ENCODE measurements around the gene DMD. TPM values are rescaled to one million over a fixed set of nuclear protein-coding genes. Genes with fewer than 3 reads are reported as not detected.

Gene DMD
- total RNA-seq (under 1 TPM; 0.26 to 0.91 TPM), polyA plus RNA-seq (not detected), total RNA-seq (0 to 0.26 (median 0) reads per million in 6 experiments)

DNA sequence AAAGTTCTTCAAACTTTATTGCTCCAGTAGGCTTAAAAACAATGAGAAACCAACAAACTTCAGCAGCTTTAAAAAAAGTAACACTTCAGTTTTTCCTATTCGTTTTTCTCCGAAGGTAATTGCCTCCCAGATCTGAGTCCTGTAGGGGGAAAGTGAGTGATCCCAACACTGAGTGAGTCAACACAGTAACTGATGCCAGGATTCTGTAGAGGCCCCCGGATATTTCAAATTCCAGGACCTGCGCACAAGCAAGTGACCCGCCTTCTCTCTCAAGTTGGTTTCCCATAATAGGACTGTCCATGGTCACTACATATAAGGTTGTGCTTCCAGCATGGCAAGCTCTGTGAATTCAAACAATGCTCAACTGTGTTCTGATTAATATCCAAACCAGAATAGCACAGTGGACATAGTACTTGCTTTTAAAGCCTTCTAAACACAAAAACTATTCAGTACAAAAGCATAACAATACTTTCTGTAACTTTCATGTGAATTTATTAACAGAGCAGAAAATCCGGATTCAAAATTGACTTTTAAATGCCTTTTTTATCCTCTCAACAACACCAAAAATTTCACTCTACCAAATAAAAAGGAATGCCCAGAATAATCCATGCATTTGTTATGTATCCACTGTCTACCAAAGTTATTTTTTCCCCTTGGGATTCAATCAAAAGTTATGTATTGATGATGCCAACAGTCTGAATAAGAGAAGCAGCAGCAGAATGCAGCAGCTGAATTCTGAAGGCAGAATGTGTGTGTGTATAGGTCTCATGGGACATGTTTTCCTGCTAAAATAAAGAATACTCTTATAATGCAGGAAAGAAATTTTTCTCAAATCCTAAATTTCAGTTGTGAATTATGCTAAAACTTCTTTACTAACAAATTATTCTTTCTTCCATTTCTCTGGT is at the start of gene DMD:
TSS of gene DMD (minus strand) at position 194 of the 905 bp plus-strand sequence. CDS start 237 bp downstream, outside the sequence.
- DNase-seq (no peak), ATAC-seq (no peak)
- H3K4me1 Mint-ChIP-seq = no peaks in the 10 kb centered on the region
- H3K27ac Mint-ChIP-seq = no peak within 1 kb of the TSS
- POLR2A ChIA-PET = no interaction called here
- no peaks in the 10 kb centered on the region for H3K27me3 Mint-ChIP-seq
- peaks cover 0 to 6% (median 0%) of the 10 kb centered on the region in 9 donors for H3K9me3 Mint-ChIP-seq
- no peak within 1 kb of the TSS for H3K4me3 Mint-ChIP-seq
- H3K36me3 Mint-ChIP-seq = no peaks in the 10 kb centered on the region

DNA sequence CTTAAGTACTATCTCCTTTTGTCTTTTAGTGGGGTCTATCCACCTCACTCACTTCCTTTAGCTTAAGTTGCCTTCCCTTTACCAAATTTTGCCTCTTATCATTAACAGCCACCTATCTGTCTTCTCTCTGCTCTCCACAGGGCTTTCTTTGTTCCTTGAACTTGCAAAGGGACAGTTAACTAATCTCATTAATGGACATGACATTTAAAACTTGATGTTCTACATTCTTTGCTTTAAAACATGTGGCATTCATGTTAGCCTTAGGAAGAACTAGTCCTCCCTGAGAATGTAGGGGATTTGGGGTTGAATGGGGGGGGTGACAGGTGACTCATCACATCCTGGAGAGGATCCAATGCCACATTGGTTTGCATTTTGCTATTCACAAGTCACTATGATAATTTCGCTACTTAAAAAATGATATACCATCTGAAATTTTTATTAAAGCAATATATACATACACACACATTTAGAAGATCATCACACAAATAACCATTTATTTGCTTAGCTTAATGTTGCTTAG is 41.0 kb upstream of the DMD start:
- Mint-ChIP-seq H3K27me3 (no peaks in the 10 kb centered on the region), H3K36me3 (no peaks in the 10 kb centered on the region), H3K4me1 (no peaks in the 10 kb centered on the region), H3K4me3 (no peak overlapping the region), H3K9me3 (peaks cover 0 to 2% (median 0%) of the 10 kb centered on the region in 9 donors), H3K27ac (no peak overlapping the region)
- POLR2A ChIA-PET = no interaction called here
- ATAC-seq (no peak), DNase-seq (no peak)

DNA sequence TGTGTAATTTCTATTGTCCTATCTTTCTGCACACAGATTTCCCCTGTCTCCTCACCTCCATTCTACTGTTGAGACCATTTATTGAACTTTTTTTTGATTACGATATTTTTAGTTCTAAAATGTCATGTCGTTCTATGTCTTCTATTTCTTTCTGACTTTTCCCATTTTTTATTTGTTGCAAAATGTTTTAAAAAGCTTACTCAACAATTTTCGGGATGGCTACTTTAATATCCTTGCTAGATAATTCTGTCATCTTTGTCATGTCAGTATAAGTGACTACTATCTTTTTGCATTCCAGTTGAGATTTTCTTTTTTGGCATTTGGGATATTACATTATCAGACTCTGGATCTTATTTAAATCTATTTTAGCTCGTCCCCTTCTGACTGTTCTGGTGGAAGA is 7.5 kb upstream of the DMD start:
- Mint-ChIP-seq H3K27me3 (no peaks in the 10 kb centered on the region), H3K36me3 (no peaks in the 10 kb centered on the region), H3K27ac (no peak overlapping the region), H3K9me3 (peaks cover 0 to 21% (median 0%) of the 10 kb centered on the region in 9 donors), H3K4me3 (no peak overlapping the region), H3K4me1 (no peaks in the 10 kb centered on the region)
- no peak for ATAC-seq
- POLR2A ChIA-PET = no interaction called here
- DNase-seq = no peak

DNA sequence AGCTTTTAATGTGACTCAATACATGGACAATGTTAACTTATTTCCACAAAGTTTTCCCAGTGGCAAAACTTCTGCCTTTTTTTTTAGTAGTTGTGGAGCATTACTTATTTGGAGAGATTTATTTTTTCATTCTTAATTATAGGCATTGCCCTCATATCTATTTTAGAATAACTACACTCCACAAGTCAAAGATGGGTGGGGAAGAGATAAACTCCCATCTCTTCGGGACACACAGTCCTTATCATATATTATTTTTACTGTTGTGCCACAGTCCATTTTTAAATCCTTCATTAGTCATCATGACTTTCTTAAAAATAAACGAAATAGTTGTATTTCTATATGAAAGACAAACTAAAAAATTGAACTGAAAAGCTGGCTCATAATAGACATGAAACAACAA is 1.2 kb downstream of the DMD start:
- DNase-seq (no peak), ATAC-seq (no peak)
- H3K27me3 Mint-ChIP-seq = no peaks in the 10 kb centered on the region
- H3K4me1 Mint-ChIP-seq = no peaks in the 10 kb centered on the region
- H3K9me3 Mint-ChIP-seq = peaks cover 0 to 4% (median 0%) of the 10 kb centered on the region in 9 donors
- no peak overlapping the region for H3K27ac Mint-ChIP-seq
- H3K36me3 Mint-ChIP-seq = no peaks in the 10 kb centered on the region
- POLR2A ChIA-PET = no interaction called here
- H3K4me3 Mint-ChIP-seq = no peak overlapping the region

DNA sequence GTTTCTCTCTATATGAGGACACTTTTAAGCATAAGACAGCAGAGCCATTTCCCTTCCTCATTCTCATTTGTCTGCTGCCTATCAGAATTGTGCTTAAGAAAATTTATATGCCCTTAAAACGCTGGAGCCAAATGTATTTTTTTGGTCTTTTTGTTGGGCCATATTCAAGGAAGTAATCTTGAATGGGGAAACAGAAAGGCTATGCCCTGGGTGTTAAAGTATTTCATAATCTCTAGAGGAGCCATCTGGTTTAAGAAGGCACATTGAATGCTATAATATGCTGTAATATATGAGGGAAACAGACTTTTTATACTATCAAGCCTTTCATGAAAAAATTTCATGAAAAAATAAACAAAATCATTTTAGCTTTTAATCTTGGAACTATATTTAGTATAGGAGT is 4.3 kb downstream of the DMD start:
- no peaks in the 10 kb centered on the region for H3K36me3 Mint-ChIP-seq
- H3K4me3 Mint-ChIP-seq = no peak overlapping the region
- ATAC-seq (no peak), DNase-seq (no peak)
- POLR2A ChIA-PET = no interaction called here
- H3K27ac Mint-ChIP-seq = no peak overlapping the region
- H3K27me3 Mint-ChIP-seq = no peaks in the 10 kb centered on the region
- H3K9me3 Mint-ChIP-seq = peaks cover 0 to 15% (median 0%) of the 10 kb centered on the region in 9 donors
- H3K4me1 Mint-ChIP-seq = no peaks in the 10 kb centered on the region

DNA sequence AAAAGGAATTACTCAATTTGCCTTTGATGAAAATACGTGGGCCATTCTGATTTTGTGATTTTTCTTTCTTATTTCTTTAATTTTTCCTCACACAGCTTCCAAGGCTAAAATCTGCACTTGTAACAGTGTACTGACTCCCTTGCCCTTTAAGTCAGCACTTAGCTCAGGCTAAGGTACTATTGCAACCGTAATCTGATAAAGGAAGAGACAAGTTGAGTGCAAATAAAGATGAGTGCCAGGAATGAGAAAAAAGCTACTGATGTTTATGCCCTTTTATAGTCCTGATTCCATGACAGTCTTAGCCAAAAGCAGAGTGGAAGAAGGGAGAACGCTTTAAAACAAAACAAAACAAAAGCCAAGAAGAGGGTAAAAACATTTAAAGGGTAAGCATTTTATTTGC is 6.0 kb downstream of the DMD start:
- no peaks in the 10 kb centered on the region for H3K27me3 Mint-ChIP-seq
- no peaks in the 10 kb centered on the region for H3K36me3 Mint-ChIP-seq
- H3K27ac Mint-ChIP-seq = no peak overlapping the region
- H3K9me3 Mint-ChIP-seq = peaks cover 0 to 15% (median 0%) of the 10 kb centered on the region in 9 donors
- no peaks in the 10 kb centered on the region for H3K4me1 Mint-ChIP-seq
- POLR2A ChIA-PET = no interaction called here
- ATAC-seq = no peak
- no peak for DNase-seq
- H3K4me3 Mint-ChIP-seq = no peak overlapping the region

DNA sequence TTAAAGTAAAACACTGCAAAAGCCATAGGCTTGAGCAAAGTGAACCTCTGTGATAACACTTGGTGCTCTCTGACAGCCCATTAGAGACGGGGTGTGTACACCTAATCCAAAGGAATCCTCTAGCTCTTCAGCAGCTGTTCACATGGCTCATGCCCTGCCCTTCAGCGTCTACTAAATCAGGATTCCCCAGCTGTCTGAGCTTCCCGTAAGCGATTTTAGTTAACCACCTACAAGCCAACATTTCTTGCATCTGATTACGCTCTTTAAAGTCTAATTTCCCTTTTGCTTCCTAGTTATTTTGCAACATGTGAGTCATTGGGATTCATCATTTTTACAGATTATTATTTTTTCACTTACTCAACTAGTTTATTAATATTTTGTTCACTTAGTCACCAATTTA is 6.5 kb downstream of the DMD start:
- H3K27me3 Mint-ChIP-seq = no peaks in the 10 kb centered on the region
- no peaks in the 10 kb centered on the region for H3K36me3 Mint-ChIP-seq
- POLR2A ChIA-PET = no interaction called here
- H3K9me3 Mint-ChIP-seq = peaks cover 0 to 15% (median 0%) of the 10 kb centered on the region in 9 donors
- DNase-seq (no peak), ATAC-seq (no peak)
- H3K27ac Mint-ChIP-seq = no peak overlapping the region
- H3K4me1 Mint-ChIP-seq = no peaks in the 10 kb centered on the region
- H3K4me3 Mint-ChIP-seq = no peak overlapping the region

DNA sequence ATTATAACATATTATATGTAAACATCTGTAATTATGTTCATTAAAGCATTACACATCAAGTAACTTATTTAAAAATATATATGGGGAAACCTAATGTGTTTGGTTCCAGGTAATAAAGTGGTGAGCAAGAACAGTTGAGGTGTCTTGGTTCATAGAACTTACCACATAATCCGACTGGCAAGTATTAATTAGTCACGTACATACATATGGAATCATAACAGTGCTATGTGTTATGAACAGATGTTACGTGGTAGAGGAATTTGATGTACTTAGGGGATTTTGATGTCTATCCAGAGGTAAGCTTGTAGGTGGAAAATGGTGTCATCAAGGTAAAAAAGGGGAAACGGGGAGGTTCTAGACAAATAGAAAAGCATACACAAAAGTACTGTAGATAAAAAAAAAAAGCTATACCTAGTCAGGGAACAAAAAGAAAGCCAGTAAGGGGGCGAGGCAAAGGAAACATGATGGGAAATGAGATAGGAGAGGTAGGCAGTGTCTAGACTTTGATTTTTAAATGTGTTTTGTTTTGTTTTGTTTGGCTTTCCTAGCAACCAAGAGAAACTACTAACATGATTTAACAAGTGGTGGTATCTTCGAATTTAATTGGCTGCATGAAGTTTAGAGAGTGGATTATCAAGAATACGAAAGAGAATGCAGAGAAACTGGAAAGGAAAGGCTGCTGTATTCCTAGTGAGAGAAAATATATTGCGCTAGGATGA is 12.6 kb downstream of the DMD start:
- Mint-ChIP-seq H3K4me1 (no peaks in the 10 kb centered on the region), H3K4me3 (no peak overlapping the region), H3K36me3 (no peaks in the 10 kb centered on the region), H3K27me3 (no peaks in the 10 kb centered on the region), H3K27ac (no peak overlapping the region), H3K9me3 (peaks cover 0 to 21% (median 5%) of the 10 kb centered on the region in 9 donors)
- no peak for ATAC-seq
- DNase-seq = no peak
- POLR2A ChIA-PET = no interaction called here

DNA sequence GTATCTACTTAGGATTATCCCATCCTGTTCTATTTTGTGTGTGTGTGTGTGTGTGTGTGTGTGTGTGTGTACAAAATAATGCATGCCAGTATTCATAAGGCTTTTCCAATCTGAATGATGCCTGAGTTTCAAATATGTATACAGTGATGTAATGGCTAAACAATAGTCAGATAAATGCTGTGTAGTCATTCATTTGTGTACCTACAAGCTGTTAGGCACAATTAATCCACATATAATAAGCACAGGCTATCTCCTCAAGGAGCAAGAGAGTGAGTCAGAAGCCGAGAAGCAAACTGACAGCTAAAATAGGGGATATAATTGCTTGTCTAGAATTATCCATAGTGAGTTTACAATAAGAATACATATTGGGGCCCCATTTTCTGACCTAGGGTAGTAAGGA is 15.7 kb downstream of the DMD start:
- no peak overlapping the region for H3K27ac Mint-ChIP-seq
- DNase-seq (no peak), ATAC-seq (no peak)
- no peak overlapping the region for H3K4me3 Mint-ChIP-seq
- H3K27me3 Mint-ChIP-seq = no peaks in the 10 kb centered on the region
- H3K9me3 Mint-ChIP-seq = peaks cover 0 to 17% (median 5%) of the 10 kb centered on the region in 9 donors
- POLR2A ChIA-PET = no interaction called here
- no peaks in the 10 kb centered on the region for H3K36me3 Mint-ChIP-seq
- H3K4me1 Mint-ChIP-seq = no peaks in the 10 kb centered on the region

DNA sequence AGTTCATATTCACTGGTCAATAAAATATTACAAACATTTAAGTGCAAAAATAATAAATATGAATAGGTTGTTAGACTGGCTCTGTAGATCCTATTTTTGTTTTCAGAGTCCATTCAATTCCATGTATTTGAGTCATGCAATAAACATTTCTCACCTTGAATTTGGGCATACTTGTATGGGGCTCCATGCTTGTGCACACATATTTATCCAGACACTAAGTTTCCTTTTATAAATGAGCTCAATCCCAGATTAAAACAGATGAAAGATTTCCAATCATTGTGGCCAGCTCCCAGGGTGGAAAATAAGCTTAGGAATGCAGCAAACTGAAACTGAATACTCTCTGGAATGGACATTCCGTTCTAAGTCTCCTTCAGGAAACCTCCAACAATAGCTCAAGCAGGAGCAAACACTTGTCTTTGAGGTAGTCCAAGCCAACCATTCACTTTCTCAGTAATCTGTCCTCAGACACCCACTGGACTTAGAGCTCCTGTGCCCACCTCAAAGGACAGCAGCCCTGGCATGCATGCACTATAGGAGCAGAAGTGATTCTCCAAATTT is 16.4 kb downstream of the DMD start:
- ATAC-seq (no peak), DNase-seq (no peak)
- Mint-ChIP-seq H3K27ac (no peak overlapping the region), H3K36me3 (no peaks in the 10 kb centered on the region), H3K27me3 (no peaks in the 10 kb centered on the region), H3K4me3 (no peak overlapping the region), H3K9me3 (peaks cover 0 to 17% (median 5%) of the 10 kb centered on the region in 9 donors), H3K4me1 (no peaks in the 10 kb centered on the region)
- POLR2A ChIA-PET = no interaction called here

DNA sequence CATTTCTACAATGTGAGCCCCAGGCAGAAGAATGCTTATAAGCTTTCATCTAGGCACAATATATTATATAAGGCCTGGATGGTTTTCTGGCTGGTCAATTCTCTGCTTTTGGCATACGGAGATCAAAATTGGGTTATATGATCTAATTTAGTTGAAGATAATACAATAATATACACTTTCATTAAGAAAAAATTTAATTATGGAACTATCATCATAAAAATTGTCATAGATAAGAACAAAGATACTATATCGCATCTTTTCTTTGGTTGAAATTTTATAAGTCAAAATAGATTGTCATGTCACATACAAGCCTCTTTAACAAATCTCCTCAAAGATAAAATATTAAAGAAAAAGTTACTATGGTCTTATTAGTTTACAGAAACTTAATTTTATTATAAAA is 17.1 kb downstream of the DMD start:
- Mint-ChIP-seq H3K4me3 (no peak overlapping the region), H3K9me3 (peaks cover 0 to 11% (median 2%) of the 10 kb centered on the region in 9 donors), H3K27ac (no peak overlapping the region), H3K36me3 (no peaks in the 10 kb centered on the region), H3K4me1 (no peaks in the 10 kb centered on the region), H3K27me3 (no peaks in the 10 kb centered on the region)
- DNase-seq (no peak), ATAC-seq (no peak)
- POLR2A ChIA-PET = no interaction called here

DNA sequence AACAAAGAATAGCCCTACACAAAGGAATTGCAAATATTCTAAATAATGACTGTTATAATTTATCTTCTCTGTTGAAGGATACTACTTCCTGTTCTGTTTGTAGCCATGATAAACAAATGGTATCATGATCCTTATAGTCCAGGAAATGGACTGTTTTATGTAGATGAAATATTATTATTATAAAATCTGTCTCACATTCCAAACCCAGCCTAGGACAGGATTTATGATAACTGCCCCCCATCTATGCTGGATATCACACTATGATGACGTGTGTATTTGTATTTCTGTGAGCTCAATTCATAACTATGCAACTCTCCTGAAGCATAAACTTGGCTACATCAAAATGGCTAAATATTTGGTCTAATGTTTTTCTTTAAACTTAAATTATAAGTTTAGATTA is 21.3 kb downstream of the DMD start:
- H3K36me3 Mint-ChIP-seq = no peaks in the 10 kb centered on the region
- no peaks in the 10 kb centered on the region for H3K27me3 Mint-ChIP-seq
- no peak overlapping the region for H3K27ac Mint-ChIP-seq
- peaks cover 0 to 5% (median 0%) of the 10 kb centered on the region in 9 donors for H3K9me3 Mint-ChIP-seq
- H3K4me1 Mint-ChIP-seq = no peaks in the 10 kb centered on the region
- no peak for ATAC-seq
- POLR2A ChIA-PET = no interaction called here
- DNase-seq = no peak
- H3K4me3 Mint-ChIP-seq = no peak overlapping the region

DNA sequence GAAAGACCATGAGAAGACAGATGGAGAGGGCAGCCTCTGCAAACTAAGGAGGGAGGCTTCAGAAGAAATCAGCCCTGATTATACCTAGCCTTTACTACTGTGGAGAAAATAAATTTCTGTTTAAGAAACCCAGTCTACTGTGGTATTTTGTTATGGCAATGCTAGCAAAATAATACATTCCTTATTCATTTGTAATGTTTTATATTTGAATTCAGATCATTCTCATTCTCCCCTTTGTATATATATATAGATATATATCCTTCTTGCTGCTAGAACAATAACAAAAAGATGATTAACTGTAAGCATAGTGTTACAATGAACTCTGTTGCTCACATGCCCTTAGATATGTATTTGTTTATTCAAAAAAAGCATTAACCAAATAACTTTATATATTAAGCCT is 22.5 kb downstream of the DMD start:
- no peak overlapping the region for H3K27ac Mint-ChIP-seq
- H3K4me3 Mint-ChIP-seq = no peak overlapping the region
- ATAC-seq (no peak), DNase-seq (no peak)
- no peaks in the 10 kb centered on the region for H3K36me3 Mint-ChIP-seq
- POLR2A ChIA-PET = no interaction called here
- no peaks in the 10 kb centered on the region for H3K4me1 Mint-ChIP-seq
- H3K9me3 Mint-ChIP-seq = peaks cover 0 to 5% (median 0%) of the 10 kb centered on the region in 9 donors
- H3K27me3 Mint-ChIP-seq = no peaks in the 10 kb centered on the region

Data from naive thymus-derived CD8-positive, alpha-beta T cell (primary cell).